WTC11 (cell line): Measurements from ENCODE around the gene FCN2.

Experiments
- CTCF ChIP-seq: fragments of 200-600 bp; IDR thresholded peaks from 2 replicates; pipeline ENCODE4 v1.8.0; 2022; ENCODE audit warnings: antibody characterized with exemption
- USF2 ChIP-seq: sonication (generic); formaldehyde crosslinking; IDR thresholded peaks from 2 replicates; pipeline ENCODE4 v1.8.1; 2023; ENCODE audit warnings: mild to moderate bottlenecking, missing genetic modification reagents, moderate library complexity
- ZNF121 ChIP-seq: sonication (generic); formaldehyde crosslinking; IDR thresholded peaks from 2 replicates; pipeline ENCODE4 v1.8.0; 2023; ENCODE audit warnings: missing genetic modification reagents

GRCh38 chr9:134839455-134840125 is 41.0 kb upstream of the FCN2 start:
- TF ChIP-seq USF2 (CRISPR knock-in tag) (no peak), CTCF (no peak), ZNF121 (CRISPR knock-in tag) (no peak)
